ENCODE results near the gene CARMIL1.

Gene CARMIL1

DNA sequence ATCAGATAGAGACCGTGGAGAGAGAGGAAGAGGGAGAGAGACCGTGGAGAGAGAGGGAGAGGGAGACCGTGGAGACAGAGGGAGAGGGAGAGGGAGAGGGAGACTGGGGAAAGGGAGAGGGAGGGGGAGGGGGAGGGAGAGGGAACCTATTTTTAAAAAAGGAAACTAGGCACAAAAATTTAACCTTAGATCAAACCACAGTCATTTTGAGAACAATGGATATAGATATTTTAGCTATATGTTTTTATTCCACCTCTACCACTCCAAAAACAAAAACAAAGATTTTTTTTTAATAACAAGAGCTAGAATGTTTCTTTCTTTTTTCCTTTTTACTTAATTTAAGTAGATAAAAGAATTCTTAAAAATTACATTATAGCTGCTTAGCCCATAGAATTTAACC lies 307.8 kb downstream of the CARMIL1 start:
- no peak for DNase-seq

DNA sequence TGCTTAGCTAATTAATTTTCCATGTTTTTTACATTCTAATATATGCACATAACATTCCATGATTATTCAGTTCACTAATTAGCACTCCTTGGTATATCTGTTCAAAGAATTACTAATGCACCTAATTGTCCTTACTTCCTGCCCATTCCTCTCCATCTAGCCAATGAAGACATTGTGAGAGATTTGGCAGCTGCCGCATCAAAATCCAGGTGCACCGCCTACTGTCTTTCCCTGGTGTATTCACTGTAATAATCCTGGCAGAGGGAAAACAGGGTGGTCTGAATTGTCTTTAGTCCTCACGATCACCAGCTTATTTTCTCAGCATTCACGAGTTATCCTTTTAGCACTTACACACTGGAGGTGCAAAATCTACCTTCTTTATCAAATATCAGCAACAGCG lies 311.8 kb downstream of the CARMIL1 start:
- no peak for DNase-seq

DNA sequence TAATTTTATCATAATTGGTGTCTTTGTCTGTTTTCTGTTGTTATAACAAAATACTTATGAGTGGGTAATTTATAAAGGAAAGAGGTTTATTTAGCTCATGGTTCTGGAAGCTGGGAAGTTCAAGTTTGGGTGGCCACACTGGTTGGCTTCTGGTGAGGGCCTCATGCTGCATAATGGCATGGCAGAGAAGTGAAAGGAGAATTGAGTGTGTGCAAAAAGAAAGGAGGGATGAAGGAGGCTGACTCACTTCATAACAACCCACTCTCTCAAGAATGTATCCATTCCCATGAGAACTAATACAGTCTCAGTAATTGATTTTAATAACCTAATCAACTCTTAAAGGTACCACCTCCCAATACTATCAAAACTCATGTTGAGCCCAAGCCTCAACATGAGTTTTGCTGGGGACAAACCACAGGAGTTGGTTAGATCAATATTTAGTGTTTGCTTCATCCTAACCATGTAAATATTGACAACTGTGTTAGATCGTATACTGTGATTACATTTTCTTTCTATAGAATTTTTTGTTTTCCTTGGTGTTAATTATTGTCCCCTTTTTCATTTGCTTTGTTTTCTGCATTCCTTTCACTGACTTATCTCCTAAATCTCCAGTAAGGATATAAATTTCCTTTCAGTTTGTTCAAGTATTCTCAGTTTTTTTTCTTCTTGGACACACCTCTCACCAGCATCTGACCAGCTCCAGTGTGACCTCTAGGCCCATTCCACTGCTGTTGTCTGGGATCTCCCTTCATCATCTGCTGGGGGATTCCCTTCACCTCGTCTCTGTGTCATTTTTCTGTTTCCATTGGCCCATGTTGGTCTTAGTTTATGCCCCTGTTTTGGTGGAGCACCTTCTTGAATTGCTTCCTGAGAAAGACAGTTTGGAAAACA lies 318.0 kb downstream of the CARMIL1 start:
- no peak for DNase-seq

DNA sequence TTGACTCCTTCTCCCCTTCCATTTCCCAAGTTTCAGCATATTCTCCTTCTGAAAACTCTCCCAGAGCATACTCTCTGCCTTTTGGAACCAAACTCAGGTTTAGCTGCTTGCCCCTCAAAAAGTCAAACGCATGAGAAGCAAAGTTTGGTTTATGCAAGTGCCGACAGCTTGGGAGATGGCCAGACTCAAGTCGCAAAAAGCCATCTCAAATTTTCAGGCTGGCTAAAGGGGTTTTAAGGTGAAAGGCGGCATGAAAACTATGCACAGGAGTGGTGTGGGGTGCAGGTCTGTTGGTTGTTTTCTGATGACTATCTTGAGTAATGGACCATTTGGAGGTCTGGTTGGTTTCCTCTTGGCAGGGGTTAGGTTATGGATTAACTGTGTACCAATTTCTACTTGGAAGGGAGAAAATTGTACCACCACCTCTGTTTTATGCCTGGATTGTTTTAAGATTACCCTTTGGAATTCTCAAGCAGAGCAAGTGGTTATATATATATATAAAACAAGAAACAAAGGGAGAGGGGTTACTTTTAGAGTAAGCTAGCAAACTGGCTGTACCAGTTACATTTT lies 320.4 kb downstream of the CARMIL1 start:
- no peak for DNase-seq

DNA sequence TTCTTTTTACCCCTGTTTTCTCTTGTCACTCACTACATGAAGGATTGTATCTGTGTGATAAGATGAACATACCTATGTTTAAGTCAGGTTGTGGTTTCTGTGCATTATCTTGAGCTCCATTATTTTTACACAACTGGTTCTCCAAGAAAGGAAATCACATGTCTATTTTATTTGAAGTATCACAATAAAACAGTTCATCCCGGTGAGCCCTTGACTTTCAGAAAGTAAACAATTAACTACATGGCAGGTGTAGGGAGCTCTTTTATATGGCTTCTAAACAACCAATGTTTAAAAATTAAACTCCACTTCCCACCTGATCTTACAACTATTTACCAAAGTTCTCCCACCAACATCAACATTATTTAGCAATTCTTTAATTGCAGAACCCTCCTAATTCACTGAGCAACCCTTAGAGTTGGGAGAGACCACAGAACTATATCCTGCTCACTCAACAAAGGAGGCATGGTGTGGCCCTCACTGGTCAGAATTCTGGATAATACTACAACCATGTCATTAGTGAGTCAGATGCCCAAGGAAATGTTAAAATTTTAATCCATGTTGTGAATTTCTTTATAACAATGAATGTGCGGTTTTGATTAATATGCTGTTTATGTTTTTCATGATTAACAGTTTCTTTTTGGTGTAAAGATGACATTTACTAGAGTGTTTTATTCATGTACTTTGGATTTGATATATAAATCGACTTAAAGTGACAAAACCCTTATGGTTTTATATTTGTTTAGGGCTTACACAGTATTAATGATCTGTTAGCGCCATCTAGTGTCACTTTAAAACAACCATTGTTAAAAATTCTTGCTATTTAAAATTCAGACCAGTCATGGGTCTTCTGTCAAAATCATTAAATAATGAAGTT lies 322.9 kb downstream of the CARMIL1 start:
- no peak for DNase-seq

DNA sequence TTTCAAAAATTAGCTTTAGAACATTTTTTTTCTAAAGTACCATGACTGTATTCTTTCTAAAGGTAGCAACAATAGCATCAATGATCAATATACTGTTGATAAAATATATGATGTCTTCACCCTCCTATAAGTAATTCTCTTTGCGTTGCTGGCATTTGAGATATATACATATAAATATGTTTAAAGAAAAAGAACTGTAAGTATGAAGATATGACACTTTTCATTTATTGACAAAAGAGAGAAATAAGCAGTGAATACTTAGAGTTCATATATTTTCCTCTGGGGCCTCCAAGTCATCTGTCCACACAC lies 323.5 kb downstream of the CARMIL1 start:
- no peak for DNase-seq

DNA sequence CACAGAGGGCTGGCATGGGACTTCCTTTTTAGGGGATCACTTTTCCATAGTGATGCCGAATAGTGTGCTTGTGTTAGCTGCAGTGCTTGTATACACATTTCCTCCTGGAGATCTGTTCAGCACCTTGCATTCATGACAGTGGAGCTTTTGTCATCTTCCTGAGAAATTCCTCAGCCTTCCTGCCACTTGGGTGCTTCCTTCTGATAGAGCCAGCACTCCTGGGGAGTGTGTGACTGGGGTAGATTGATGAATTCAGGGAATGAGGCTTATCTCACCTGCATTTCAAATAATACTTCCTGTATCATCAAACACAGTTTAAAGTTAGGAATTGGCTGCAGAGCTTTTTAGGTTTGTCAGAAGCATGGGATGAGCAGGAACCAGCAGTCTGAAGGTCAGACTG lies 324.1 kb downstream of the CARMIL1 start:
- no peak for DNase-seq

DNA sequence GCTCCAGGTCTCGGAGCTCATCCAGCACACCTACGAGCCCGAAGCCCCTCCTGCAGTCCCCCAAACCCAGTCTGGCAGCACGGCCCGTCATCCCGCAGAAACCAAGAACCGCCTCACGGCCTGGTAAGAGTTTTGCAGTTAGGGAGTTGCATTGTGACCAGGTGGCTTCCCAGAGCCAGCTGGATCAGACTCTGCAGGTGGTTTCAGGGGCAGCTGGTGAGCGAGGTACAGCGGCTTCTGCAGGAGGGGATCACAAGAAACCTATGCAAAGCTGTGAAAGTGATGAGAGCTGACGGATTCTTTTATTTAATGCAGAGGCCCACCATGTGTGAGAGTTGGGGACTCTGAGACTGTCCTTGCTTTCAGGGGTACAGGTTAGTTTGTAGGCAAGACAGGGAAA lies 327.0 kb downstream of the CARMIL1 start:
- DNase-seq: no peak

DNA sequence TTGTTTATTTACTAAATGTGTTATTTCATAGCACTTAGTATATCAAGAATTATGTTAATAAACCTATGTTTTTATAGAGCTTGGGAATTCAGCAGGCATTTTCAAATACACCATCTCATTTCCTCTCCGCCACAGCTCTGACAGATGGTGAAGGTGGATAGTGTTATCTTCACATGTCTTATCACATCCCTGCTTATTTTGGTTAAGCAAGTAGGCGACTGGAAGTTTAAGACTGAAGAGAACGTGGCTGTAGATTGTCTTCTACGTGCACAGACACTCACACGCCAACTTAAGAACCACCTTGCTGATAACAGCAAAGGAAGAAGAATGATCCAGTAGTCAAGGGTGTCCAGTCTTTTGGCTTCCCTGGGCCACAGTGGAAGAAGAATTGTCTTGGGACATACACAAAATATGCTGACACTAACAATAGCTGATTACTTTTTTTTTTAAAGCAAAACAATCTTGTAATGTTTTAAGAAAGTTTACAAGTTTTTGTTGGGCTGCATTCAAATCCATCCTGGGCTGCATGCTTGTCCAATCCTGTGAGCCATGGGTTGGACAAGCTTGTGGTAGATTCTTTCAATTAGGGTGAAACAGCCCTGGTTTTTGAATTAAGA lies 329.5 kb downstream of the CARMIL1 start:
- no peak for DNase-seq

DNA sequence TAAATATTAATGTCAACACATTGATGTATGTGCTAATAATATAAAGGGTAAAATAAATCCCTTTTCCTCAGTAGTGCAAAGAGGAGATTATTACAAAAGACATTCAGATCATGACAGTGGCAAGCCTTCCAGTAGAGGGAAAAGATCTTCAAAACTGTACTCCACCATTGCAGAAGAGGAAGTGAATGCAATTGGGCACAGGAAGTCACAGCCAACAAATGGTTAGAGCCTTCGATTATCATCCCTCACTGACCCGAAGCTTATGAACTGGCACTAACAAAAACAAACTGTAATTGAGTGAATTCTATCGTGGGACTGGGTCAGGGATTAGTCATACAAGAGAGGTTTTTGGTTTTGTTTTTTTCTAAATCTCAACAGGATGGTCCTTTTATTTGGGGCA lies 333.5 kb downstream of the CARMIL1 start:
- no peak for DNase-seq

DNA sequence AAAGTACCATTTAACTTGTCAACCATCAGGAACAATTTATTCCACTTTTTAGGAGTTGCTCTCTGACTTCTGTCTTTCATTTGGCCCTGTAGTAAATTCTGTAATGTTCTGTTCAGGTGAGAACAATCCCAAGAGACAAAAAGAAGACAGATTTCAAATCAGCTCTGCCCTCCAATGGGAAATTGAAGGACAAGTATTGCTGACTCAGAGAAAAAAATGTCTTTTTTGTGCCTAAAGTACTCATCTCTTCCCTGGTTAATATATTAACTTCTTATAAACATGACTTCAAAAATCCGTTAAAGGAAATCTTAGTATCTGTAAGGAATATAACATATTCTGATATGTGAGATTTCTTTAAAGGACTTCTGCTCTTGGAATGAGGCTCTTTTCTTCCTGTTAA lies 334.2 kb downstream of the CARMIL1 start:
- no peak for DNase-seq

DNA sequence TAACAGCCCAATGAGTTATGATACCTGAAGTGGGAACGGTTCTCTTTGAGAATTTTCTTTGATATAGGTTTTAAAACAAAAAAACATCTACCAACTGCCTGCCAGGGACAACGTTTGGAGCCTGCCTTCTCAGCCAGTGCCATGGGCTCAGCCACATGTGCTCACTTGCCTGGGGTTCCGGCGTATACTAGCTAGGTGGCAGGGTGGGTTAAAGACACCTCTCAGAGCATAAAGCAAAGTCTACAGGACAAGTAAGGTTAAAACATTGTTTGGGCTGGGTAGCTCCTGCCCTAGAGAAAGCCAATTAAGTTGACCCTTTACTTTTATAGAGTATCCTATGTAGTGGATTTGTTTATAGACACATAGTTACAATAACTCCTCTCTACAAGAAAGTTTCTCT lies 334.9 kb downstream of the CARMIL1 start:
- no peak for DNase-seq

DNA sequence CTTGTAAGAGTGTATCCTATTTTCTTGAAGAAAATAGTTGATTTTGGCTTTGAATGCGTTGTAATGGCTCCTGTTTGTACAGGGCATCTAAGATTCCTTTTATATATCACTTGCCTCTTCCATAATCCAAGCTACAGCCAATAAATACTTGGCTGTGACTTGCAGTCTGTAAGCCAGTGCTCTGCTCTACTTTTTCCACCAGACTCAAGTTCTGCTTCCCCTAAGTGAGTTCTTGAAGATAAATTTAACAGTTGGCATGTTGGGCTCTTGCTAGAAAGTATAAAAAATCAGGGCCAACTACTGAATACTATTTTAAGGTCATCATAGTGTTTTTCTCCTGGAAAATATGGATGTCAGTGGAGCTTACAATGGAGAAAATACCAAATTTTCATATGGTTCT lies 336.3 kb downstream of the CARMIL1 start:
- no peak for DNase-seq

DNA sequence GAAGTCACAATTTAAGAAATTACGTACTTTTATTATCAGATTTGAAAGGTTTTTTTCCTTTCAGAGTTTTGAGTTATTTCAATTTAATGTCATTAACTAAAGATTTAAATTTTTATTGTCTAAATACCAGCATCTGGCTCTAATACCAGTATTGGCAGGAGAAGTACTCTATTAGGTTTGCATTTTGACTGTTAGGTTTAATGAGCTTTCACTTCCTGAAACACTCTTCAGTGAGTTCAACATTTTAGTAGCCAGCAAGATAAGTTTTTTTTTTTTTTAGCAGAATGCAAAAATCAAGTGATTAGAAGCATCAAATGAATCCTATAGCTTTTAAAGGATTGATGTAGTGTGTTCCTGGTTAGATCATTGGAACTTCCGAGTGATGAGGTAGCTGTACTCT lies 338.8 kb downstream of the CARMIL1 start:
- no peak for DNase-seq

DNA sequence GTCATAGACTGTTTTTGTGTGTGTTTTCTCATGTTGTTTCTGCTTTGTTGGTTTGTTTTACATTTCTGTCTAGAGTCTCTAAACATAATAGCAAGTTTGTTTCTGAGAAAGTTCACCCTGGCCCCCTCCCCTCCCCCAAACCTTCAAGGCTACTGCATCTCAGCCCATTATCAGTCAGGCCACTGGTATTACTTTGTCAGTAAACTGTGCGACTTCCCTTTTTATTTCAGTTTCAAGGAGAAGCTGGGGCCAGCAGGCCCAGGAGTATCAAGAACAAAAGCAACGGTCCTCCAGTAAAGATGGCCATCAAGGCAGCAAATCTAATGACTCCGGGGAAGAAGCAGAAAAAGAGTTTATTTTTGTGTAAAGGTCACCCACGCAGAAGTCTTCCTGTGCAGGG lies 340.0 kb downstream of the CARMIL1 start:
- DNase-seq: no peak

DNA sequence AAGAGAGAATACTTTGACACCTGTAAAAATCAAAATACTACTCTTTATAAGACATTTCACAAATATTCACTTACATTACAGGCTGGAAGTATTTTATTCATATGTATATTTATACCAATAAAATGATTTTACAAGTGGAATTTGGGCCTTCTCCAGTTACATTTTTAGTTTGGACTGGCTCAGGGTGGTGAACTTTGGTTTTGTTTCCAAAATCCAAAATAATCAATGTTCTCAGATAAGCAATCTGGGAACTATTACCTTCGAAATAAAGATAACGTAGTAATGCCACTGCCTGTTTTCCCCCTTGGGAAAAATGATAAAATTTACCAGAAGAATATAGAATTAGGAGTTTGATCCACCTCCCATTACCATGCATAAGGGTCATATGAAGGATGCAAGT lies 341.2 kb downstream of the CARMIL1 start:
- no peak for DNase-seq

DNA sequence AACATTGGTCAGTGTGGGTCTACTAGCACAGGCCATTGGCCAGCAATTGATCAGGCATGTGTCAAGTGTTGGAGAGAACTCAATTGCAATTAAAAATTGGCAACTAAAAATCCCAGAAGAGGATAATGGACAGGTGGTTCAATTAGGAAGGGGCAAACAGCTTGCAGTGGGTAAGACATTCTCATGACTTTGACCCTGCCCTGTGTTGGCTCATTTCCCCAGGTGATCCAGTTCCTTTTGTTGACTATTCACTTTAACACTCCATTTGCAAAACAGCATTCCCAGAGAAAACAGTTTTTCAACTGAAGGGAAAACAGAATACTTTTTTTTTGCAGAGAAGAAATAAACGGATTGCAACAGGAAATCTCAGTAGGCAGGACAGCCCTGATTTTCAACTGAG lies 343.9 kb downstream of the CARMIL1 start:
- no peak for DNase-seq

DNA sequence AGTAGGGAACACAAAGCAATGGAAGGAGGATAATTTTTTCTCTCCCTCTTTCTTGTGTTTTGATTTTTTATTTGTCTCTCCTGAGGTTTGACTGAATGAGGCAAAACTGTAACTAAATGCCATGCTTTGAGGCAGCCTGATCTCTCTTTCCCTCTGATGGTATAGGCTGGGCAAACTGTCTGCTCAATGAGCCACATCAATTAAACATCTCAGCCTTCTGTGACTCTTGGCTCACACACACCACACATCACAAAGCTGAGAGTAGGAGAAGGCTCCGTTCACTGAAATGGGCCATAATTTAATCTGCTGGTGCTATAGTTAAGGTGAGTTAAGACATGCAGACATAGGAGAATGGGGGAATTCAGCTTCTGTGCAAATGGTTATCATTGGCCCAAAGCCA lies 344.7 kb downstream of the CARMIL1 start:
- DNase-seq: no peak

DNA sequence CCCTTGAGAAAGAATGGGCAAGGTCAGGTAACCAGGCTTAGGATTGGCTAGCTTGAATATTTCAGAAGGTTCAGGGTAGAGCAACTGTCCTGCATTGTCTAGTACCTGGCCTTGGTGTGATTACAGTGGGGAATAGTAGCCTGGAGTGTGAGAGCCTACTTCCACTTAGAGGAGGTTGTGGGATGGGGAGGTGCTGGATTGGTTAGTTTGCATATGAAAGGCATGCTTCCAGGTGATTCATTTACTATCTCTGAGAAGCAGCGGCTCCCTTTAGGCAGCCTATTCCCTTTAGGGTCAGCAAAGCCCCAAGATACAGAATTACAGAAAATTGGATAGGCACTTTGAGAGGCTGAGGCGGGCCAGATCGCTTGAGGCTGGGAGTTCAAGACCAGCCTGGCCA lies 347.8 kb downstream of the CARMIL1 start:
- DNase-seq: no peak

DNA sequence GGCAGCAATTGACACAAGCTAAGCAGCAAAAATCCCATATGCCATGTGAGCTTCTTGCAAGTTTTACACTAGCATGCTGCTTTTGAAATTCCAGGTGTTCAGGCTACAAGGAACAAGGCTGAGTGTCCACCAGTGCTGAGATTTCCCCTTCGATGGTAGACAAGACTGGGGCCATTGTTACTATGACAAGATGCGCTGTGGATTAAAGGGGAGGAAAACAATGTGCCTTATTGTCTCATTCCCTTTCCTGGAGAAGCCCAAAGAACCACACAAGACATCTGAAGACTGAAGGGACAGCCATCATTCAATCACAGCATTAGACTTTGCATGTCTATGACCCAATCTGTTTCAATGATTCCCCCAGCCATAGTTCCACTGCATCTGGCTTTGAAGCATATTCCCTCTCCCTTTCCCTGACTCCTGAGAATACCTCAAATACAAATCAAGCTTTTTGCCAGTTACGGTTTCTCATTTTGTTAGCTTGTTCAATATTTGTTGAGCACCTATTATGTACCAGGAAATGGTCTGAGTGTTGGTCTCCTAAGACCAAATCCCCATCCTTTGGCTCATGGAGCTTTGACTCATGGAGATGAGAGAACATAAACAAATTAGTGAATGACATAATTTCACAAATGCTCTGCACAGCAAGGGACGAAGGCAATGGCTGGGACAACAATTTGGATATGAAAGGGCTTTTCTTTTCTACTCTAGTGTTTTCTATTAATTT lies 349.5 kb downstream of the CARMIL1 start:
- DNase-seq: no peak

DNA sequence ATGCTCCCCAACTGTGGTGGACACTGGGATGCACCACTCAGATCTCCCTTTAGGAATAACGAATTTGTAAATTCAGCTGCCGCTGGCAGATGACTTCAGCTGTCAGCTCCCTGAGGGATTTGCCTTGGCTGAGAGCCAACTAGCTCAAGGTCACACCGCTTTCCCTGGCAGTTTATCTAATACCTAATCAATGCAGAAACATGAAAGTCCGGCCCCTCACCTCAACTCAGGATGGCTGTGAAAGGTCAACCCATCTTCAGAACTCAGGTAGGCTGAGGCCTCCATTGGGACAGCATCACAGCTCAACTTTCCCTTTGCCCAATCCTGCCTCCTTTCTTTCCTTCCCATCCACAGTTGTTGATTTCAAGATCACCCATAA lies 350.0 kb downstream of the CARMIL1 start:
- no peak for DNase-seq

DNA sequence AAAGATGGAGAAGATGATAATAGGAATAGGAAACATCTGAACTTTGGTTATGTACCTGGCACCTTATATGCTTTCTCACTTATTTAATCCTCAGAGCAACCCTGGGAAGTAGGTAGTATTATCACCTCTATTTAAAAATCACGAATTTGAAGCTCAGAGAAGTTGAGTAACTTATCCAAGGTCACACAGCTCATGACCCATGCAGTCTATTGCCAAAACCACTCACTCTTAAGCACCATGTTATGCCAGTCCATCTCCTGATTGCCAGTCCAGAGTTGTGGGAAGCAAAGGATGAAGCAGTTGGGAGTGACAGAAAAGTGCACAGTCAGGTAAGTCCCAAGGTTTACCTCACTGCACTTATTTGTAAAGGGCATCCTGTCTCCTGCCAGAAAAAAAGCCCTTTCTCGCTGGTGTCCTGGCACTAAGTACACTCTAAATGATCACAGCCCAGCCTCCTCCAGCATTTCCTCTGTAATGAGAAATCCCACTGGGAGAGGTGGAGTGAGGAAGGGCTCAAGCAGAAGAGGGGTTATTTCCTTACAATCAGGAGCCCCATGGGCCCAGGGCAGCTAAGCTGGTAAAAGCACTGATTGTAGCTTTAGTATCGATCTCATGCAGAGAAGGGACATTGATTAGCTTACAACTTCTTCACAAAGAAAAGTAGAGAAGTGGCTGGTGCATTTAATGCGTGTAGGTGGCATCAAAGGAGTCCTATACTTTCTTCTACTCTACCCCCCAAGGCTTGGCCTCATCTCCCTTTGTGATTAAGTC lies 351.5 kb downstream of the CARMIL1 start:
- DNase-seq: no peak

All from 8988T (cell line).